Endothelial cell of hepatic sinusoid (primary cell): ENCODE data around the gene BCAP31.
"Not testable (repeated sequence)": the region's sequence is repeated elsewhere in the genome, so short reads cannot be mapped to it uniquely, and the experiment has no call there.

Experiments used
- in situ Hi-C: cut with HindIII; loops from 2 replicates; pipeline ENCODE4 v1.10.0; 2017; ENCODE audit warnings: low sequenced_read_pairs

BCAP31 gene

DNA sequence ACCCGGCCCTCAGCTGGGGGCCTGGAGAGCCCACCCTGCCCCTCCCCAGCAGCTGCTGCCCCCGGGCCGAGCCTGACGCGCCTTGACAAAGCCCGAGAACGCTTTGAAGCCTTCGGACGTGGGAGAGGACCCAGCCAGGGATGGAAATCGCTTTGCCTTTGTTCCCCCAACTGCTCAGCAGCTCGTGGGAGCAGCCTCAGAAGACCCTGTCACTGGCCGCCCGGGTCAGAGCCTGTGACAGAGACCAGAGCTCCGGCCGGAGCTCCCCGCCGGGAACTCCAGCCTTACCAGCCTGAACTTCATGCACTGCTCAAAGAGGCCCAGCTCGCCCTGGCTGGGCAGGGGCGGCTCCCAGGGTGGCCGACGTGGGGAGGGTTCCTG is 39.0 kb downstream of the BCAP31 start:
- in situ Hi-C loops, result no loop called here

DNA sequence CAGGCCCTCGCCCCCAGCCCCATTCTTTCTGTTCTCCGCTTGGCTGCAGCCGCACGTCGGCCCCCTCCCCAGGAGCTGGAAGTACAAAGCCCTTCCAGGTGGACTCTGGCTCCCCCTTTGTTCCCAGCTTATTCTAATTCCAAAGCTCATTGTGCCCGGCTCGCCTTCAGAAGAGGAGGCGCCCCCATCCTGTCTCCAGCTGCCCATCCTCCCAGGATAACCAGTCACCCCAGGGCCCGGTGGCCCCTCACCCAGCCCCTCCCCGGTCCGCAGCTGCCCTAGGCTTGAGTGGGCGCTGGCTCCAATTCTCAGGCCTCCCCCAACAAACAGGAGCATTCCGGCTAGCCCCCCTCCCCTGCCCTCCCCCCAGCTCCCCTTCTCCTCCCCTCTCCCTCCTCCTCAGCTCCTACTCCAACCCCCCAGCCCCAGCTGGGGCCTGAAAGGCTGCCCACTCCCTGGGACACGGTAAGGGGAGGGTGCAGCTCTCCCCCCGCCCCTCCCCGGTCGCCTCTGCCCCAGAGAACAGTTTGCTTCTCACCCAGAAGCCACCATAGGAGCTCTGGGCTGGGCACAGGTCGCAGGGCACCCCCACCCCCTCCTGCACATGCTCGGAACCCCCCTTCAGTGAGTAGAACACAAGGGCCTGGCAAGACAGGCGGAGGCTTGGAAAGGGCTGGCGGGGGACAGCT is 39.6 kb downstream of the BCAP31 start:
- in situ Hi-C loops, result no loop called here

DNA sequence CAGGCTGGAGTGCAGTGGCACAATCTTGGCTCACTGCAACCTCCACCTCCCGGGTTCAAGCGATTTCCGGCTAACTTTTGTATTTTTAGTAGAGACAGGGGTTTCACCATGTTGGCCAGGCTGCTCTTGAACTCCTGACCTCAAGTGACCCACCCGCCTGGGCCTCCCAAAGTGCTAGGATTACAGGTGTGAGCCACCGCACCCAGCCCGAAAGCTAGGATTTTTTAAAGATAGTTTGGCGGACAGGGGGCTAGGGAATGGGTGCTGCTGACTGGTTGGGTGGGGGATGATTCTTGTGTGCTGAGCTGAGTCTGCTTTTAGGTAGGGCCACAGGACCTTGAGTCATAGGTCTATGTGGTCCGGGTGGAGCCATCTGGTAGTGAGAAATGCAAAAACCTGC is 40.7 kb downstream of the BCAP31 start:
- in situ Hi-C loops, result not testable (repeated sequence)

DNA sequence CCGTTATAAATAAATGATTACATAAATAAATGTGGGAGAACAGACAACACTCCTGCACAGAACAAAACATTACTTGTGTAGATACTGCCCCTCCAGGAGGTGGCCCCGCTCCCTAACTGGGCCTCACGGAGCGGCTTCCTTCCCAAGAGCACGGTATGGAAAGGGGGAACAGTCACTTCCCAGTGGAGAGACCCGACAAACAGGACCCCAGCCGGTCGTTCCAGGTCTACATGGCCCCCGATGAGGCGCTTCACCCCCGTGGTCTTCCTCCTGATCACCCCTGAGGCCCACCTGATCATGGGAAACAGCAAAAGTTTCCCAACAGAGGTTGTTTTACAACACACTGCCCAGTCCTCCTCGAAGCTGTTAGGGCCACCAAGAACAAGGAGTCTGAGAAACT is 43.0 kb downstream of the BCAP31 start:
- in situ Hi-C loops, result no loop called here

DNA sequence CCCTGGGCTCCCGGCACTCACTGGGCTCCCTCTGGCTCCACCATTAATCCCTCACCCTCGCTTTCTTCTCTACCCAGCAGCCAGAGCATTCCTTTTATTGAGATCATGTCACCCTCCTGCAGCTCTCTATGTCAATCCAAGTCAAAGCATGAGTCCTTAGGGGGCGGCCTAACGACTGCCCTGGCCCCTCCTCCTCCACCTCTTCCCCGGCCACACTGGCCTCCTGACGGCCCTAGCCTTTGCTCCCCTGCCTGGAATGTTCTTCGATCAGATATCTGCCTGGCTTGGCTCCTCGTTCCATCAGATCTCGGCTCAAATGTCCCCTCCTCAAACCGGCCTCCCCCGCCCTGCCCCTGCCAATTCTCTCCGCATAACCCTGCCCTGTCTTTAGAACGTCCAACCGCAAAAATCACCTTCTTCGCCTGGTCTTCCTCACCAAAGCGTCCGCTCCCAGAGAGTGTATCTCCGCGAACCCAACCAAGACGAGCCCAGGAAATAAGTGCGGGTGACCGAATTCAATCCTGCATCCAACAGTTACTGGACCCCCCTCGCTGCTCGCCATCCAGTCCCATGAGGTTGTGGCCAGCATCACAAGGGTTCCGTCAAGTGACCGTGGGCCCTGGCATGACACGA is 49.9 kb downstream of the BCAP31 start:
- in situ Hi-C loops, result no loop called here

DNA sequence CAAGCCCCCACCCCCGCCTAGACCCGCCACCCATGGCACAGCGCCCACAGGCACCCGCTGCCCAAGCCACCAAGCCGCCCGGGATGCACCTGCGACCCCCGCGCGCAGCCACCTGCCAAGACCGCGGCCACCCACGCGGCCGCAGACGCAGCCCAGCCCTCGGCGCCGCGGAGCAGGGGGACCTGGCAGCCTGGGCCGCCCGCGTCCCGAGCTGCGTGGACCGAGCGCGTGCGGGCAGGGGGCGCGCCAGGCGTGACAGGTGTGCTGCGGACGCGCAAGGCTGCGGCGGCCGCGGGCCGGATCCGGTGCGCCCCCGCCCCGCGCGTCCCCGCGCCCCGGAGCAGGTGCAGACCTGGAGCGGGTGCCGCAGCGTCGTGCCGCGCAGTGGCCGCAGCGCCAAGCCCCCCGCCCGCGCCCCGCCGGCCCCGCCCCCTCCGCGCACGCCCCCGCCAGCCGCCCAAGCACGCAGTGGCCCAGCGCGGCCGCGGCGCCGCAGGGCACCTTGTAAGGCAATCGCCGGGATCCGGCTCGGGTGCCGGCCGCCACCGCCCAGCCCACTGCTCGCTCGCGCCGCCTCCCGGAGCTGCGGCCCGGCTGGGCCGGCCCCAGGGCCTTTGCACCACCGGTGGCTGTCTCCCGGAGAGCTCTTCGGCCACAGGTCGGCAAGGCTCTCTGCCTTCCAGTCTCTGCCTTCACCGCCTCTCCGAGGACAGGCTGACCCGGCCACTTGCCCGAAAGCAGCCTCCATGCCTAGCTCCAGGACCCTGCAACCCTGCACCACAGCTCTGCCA is 50.6 kb downstream of the BCAP31 start, which contains the start of gene PNCK:
Gene PNCK, minus strand, starts transcription at position 386 of the 791 bp plus-strand sequence. CDS start 737 bp downstream, outside the sequence.
- in situ Hi-C loops, result no loop called here

DNA sequence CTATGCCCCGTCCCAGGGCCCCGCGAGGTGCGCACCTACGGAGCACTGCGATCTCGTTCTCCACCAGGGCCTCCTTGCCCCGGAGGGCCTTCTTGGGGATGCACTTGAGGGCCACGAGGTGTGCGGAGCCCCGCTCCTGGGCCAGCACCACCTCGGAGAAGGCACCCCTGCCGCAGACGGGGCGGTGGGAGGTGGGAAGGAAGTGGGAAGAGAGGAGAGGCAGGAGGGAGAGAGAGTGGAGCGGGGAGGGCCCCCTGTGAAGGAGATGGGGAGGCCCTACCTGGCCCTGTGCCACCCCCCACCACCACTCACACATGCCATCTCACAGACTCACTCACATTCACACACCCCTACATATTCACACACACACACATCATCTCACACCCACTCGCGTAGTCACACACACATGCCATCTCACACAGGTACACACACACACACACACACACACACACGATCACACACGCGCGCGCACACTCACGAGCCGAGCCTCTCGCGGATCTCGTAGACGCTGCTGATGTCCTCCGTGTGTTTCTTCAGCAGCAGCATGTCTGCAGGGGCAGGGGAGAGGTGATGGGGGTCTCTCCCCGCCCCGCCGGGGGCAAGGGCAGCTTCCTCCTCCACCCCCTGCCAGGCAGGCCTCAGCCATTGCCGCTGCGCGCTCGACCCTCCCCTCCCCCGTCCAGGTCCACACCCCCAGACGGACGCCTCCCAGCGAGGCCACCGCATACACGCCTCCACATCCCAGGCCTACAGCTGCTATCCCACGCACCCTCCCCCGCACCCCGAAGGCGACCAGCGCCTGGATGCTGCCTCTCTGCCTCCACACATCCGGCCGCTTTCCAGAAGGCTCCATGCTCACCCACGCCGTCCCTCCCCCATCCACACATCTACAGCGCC is 51.4 kb downstream of the BCAP31 start:
- in situ Hi-C loops, result no loop called here

DNA sequence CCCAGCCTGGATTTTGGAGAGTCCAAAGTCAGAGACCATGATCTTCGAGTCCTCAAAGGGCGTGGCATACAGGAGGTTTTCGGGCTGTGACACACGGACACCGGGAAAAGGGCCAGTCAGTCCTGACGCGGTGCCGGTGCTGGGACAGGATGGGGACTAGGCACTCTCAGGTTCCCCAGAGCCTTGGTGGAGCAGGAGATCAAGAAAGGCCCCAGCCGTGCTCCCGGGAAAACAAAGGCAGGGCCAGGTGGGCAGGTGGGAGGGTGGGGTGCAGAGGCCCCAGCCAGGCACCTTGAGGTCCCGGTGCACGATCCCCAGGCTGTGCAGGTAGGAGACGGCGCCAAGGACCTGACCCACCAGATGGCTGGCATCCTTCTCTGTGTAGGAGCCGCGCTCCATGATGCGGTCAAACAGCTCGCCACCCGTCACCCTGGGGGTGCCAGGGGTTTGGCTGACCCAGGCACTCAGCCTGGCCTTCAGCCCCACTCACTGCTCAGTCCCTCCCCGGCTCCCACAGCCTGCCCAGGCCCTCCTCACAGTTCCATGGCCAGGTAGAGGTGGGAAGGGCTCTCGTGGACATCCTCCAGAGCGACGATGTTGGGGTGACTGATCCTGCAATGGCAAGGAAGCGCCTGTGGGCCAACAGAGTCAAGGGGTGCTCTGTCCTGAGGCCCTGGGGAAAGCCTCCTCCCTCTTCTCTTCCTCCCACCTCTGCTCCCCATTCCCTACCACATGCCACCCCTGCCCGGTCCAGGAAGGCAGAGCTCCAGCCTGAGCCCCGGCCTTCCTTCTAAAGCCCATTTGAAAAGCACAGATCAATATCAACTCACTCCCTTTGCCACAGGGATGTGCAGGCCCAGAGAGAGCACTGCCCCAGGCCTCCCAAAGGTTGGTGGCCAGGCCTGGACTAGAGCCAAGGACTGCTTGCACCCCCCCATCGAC is 52.3 kb downstream of the BCAP31 start:
- in situ Hi-C loops, result no loop called here

DNA sequence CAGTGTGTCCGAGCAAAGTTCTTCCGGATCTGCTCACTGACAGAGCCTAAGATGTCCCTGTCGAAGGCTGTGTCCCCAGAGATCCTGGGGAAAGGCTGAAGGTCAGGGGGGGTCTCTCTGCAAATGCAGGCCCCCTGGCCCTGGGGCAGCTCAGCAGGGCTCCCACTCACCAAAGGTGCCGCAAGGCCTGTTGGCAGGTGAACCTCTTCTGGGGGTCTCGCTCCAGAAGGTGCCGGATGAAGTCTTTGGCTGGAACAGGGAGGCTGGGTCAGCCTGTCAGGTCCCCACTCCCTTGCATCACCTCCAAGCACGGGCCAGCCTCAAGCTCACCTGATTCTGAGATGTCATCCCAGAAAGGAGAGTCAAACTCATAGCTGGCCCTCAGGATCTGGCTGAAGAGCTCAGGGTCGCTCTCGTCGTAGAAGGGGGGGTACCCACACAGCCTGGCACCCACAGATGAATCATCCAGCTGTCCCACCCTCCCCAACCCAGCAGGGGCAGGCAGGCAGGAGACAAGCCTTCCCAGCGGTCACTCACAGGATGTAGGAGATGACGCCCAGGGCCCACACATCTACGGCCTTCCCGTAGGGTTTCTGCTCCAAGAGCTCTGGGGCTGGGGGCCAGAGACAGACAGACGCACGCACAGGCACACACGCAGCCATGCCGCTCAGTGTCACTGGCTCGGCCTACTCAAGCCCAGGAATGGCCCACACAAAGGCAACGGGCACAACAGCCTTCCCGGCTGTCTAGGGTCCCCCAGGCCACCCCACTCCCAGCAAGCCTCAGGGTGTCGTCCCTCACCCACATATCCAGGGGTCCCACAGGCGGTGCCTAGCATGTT is 53.2 kb downstream of the BCAP31 start:
- in situ Hi-C loops, result no loop called here

DNA sequence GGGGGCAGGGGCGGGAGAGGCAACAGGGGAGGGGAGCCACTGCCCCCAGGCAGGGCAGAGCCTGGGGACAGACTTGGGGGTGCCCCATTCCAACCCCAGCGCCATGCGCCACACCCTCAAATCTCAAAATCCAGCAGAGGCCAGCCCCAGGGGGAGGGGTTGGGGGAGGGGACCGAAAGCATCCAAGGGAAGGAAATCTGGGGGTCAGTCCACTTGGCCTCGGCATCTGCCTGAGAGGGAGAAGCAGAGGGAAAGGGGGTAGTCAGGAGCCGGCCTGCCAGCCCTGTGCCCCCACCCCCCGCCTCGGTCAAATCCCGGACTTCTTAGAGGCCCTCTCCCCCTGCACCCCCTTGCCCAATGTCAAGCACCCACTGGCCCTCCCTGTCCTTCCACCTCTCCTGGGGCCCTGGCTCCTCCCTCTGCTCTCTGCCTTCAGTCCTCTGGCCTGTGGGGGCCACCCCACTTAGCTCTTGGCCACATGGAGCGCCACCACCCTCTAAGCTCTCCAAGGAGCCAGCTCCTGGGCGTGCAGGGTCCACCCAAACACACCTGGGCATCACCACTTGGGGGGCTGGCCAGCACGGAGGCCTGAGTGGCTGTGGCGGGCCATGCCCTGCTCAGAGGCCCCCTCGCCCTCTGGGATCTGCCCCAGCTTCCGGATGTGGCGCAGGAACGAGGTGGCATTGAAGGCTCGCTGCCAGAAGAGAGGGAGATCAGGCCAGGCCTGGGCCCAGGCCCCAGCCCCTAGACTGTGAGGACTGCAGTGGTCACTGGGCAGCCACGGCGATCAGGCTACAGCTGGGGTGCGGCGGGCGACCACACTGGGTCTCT is 54.1 kb downstream of the BCAP31 start:
- in situ Hi-C loops, result no loop called here

DNA sequence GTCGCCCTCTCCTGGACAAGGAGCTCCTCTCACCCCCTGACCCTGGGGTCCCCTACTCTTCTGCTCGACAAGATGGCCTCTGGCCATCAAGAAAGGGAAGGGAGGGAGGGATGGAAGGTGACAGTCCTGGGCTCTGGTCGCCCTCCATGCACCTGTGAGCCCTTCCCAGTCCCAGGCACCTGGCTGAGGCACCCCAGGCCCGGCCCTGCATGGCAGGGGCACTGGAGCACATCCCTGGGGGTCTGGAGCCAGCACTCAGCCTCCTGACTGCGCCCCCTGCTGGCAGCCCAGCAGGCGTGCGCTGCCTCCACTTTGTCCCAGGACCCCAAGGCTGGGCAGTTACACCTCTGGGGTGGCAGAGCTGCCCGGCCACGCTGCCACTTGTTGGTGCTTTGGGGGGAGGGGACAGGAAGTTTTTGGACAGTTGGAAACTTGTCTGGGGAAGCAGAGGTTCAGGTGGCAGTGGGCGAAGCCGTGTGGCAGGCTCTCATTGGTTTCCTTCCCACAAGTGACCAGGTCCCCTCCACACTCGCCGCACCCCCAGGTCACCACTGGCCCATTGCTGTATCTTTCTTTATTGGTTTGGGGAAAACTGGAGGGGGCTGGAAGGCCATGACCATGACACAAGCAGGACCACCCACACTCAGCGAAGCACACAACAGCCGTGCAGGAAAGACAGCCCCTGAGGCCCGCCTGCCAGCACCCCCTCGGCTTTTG is 54.9 kb downstream of the BCAP31 start:
- in situ Hi-C loops, result no loop called here

DNA sequence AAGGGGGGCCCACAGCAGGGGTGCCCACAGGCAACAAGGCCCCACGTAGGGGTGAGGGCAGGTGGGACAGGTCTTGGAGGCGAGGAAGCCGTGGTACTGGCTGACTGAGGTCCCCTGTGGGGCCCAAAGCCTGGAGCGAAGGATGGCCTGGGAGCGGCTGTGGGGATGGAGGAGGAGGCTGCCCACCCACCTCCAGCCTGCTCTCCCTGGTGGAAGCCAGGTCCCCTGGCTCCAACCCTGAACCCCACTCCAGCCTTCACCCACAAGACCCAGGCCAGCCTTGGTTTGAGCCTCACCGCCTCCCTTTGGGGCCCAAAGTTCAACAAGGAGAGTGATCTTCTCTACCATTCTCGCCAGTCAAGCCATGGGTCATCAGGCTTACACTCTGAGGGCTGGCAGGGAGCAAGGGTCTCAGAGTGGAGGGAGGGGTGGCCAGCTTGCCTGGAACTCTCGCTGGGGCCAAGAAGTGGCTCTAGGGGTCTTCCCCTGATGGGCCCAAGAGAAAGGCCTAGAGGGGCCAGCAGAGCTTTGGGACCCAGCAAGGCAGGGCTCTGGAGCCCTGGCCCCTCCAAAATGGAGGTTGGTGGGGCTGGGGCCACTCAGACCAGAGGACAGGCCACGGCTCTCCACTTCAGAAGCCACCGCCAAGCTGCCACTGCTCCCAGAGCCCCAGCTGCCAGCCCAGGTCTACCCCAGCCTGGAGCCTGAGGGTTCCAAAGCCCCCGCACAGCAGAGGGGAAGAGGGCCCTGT is 55.6 kb downstream of the BCAP31 start:
- in situ Hi-C loops, result no loop called here

DNA sequence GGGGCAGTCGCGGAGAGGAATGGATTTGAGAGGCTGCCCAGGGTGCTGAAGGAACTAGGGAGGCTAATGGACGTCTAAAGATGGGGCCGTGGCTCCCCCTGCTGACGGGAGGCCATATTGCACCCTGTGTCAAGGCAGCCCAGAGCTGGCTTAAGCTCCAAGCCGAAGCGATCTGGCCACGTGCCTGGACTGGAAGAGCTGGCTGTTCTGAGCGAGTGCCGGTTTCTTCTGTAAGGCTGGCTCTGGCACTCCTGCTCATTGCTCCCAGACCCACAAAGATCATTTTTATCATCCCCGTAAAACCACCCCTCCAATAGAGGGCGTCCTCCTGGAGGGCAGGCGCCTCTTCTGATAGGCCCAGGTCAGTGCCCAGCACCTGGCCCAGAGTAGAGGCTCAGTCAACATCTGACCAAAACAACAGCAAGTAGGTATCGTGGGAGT is 56.2 kb downstream of the BCAP31 start:
- in situ Hi-C loops, result no loop called here

DNA sequence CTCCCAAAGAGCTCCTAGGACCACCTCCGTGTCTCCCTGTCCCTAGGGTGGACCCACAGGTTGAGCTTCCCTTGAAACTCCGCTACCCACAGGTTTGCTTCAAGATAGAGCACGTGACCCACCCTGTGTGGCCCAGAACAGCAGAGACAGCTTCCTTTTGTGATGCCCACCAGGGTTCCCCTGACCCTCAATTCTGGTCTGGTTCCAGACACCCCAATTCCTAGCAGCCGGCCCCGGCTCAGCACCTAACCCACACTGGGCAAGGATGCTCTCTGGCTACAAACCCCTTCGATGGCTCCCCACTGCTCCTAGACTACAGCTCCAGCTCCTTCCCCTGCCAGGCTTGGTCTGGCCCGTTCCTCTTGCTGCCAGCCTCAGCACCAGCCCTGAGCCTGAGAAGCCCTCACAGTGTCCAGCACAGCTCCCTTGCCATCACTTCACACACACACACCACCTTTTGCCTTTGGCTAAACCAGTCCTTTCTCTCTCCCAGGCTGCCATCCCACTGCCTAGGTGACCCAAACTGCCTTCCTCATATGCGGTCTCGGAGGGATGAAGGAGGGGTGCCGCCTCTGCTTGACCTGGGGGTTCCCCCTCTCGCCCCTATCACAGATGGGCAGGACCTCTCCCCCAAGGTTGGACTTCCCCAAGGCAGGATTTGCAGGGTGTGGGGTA is 56.8 kb downstream of the BCAP31 start:
- in situ Hi-C loops, result no loop called here

DNA sequence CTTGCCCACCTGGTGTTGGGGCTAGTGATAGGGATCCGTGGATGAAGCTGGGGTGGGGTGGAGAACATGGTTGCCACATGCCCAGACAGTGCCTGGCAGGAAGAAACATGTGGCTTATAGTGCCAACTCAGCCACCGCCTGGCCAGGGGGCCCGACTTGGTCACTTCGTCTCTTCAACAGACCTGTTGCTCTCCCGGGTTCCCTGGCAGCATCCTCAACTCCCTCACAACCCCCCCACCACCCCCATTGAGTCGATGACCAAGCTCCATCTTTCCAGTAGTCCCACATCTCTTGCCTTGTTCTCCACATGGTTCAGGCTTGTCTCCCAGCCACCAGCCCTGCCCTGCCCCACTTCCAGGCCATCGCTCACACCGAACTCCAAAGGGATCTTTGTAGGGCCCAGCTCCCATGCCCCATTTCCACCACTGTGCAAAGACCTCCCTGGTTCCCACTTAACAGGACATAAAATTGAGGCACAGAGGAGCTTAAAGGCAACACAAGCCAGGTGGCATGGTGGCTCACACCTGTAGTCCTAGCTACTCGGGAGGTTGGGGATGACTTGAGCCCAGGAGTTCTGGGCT is 58.4 kb downstream of the BCAP31 start:
- in situ Hi-C loops, result no loop called here

DNA sequence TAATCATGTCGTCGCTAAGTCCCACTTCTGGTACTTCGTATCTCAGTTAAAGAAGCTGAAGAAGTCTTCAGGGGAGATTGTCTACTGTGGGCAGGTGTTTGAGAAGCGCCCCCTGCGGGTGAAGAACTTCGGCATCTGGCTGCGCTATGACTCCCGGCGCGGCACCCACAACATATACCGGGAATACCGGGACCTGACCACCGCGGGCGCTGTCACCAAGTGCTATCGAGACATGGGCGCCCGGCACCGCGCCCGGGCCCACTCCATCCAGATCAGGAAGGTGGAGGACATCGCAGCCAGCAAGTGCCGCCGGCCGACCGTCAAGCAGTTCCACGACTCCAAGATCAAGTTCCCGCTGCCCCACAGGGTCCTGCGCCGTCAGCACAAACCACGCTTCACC is 61.9 kb downstream of the BCAP31 start:
- in situ Hi-C loops, result no loop called here
